PC-9 (cell line): ENCODE results near the gene TM9SF2. TPM values are rescaled to one million over a fixed set of nuclear protein-coding genes. Genes with fewer than 3 reads are reported as not detected.
"Not testable (repeated sequence)": the region's sequence is repeated elsewhere in the genome, so short reads cannot be mapped to it uniquely, and the experiment has no call there.

Experiments
- BruUV-seq: library from RNA; stranded (reverse); fragments of 400-500 nt; replicated peaks from 2 replicates; lab custom pipeline; 2021; lab: Mats Ljungman, UMichigan
- CTCF ChIA-PET: fragments of 300-600 bp; sonication (Branson Sonifier 250); formaldehyde crosslinking; loops from one replicate; lab custom pipeline; 2022; ENCODE audit warnings: antibody characterized with exemption; lab: Charles Lee
- POLR2A ChIA-PET: fragments of 300-600 bp; sonication (Branson Sonifier 250); formaldehyde crosslinking; loops from one replicate; lab custom pipeline; 2022; ENCODE audit warnings: antibody characterized with exemption; ENCODE audit not compliant: unreplicated experiment; lab: Charles Lee
- DNase-seq, 2 experiments: peaks; one replicate each; pipeline versions ENCODE4 v3.0.0 to v3.0.0-alpha.2; 2015 to 2022; ENCODE audit warnings: mixed read lengths in 1 of 2
- H2AFZ ChIP-seq: fragments of 200-600 bp; sonication (generic); 2 replicates; pipeline ENCODE4 v1.8.1; 2017; ENCODE audit warnings: antibody characterized with exemption
- H3F3A ChIP-seq: fragments of 200-600 bp; sonication (generic); 2 replicates; pipeline ENCODE4 v1.8.1; 2017; ENCODE audit warnings: antibody characterized with exemption, mild to moderate bottlenecking, low read depth; ENCODE audit not compliant: insufficient read depth
- H3K27ac ChIP-seq: fragments of 200-600 bp; sonication (generic); 2 replicates; pipeline ENCODE4 v1.6.1; 2016; ENCODE audit warnings: mixed run types
- H3K27me3 ChIP-seq: fragments of 200-600 bp; sonication (generic); 2 replicates; pipeline ENCODE4 v1.6.1; 2016; ENCODE audit warnings: low read depth, mixed run types; ENCODE audit not compliant: insufficient read depth
- H3K36me3 ChIP-seq: fragments of 200-600 bp; sonication (generic); 2 replicates; pipeline ENCODE4 v1.6.1; 2016; ENCODE audit warnings: low read depth, mixed run types
- H3K4me1 ChIP-seq: fragments of 200-600 bp; sonication (generic); replicated peaks from 2 replicates; pipeline ENCODE4 v1.6.1; 2016; ENCODE audit warnings: mixed run types; ENCODE audit not compliant: insufficient read depth
- H3K4me2 ChIP-seq: fragments of 200-600 bp; sonication (generic); 2 replicates; pipeline ENCODE4 v1.6.1; 2017; ENCODE audit warnings: mixed run types
- H3K4me3 ChIP-seq: fragments of 200-600 bp; sonication (generic); 2 replicates; pipeline ENCODE4 v1.6.1; 2016; ENCODE audit warnings: mixed run types
- H3K79me2 ChIP-seq: fragments of 200-600 bp; sonication (generic); 2 replicates; pipeline ENCODE4 v1.6.1; 2017; ENCODE audit warnings: low read depth, mixed run types
- H3K9me2 ChIP-seq: fragments of 200-600 bp; sonication (generic); 2 replicates; pipeline ENCODE4 v1.8.1; 2017; ENCODE audit warnings: mild to moderate bottlenecking; ENCODE audit not compliant: insufficient read depth
- H3K9me3 ChIP-seq: fragments of 200-600 bp; sonication (generic); 2 replicates; pipeline ENCODE4 v1.8.1; 2016; ENCODE audit warnings: low read depth; ENCODE audit not compliant: insufficient read depth
- H4K20me1 ChIP-seq: fragments of 200-600 bp; sonication (generic); 2 replicates; pipeline ENCODE4 v1.8.1; 2017; ENCODE audit not compliant: insufficient read depth
- CTCF ChIP-seq: fragments of 200-600 bp; sonication (generic); conservative IDR thresholded peaks from 2 replicates; pipeline ENCODE4 v1.6.1; 2017; ENCODE audit warnings: mixed run types, antibody characterized with exemption, mild to moderate bottlenecking, moderate library complexity
- EZH2 ChIP-seq: fragments of 200-600 bp; sonication (generic); IDR thresholded peaks from 2 replicates; pipeline ENCODE4 v1.8.0; 2017; ENCODE audit warnings: antibody characterized with exemption, low read depth
- intact Hi-C: fragments of 100-400 bp; cut with micrococcal nuclease; formaldehyde crosslinking; loops from one replicate; pipeline ENCODE4 v1.10.0; 2022; ENCODE audit not compliant: unreplicated experiment
- total RNA-seq: library from RNA; stranded (reverse); gene quantifications from 2 replicates; pipeline ENCODE4 v1.2.3, GENCODE V29; 2021

TM9SF2 gene
- total RNA-seq, 1 experiment from 2014 or later: 87.0 TPM

GRCh38 chr13:99486996-99487395, 14.3 kb upstream of the TM9SF2 start:
- no peaks in the 10 kb centered on the region for H3K36me3 ChIP-seq
- TF ChIP-seq CTCF (no peak), EZH2 (no peak)
- peaks cover 4% of the 10 kb centered on the region; the same call in 1 of the 2 replicates for H3K4me1 ChIP-seq
- no TSS peak for BruUV-seq
- H3K9me3 ChIP-seq: no peaks in the 10 kb centered on the region
- no peak overlapping the region for H3K4me2 ChIP-seq
- POLR2A ChIA-PET: no interaction called here
- no peaks in the 10 kb centered on the region for H3K27me3 ChIP-seq
- intact Hi-C loops: no loop called here
- H4K20me1 ChIP-seq: no peaks in the 10 kb centered on the region
- H2AFZ ChIP-seq: no peak overlapping the region
- CTCF ChIA-PET: no interaction called here
- no peak overlapping the region for H3K4me3 ChIP-seq
- no peak for DNase-seq
- no peaks in the 10 kb centered on the region for H3K9me2 ChIP-seq
- H3K79me2 ChIP-seq: no peaks in the 10 kb centered on the region
- no peak overlapping the region for H3K27ac ChIP-seq
- H3F3A ChIP-seq: no peaks in the 10 kb centered on the region

- intact Hi-C loops: no loop called here
- TF ChIP-seq CTCF (no peak), EZH2 (no peak)
- Histone ChIP-seq H3K27ac (no peak overlapping the region), H3F3A (no peaks in the 10 kb centered on the region), H3K79me2 (no peaks in the 10 kb centered on the region), H3K9me2 (no peaks in the 10 kb centered on the region), H3K4me2 (no peak overlapping the region), H3K9me3 (no peaks in the 10 kb centered on the region), H3K4me1 (peaks cover 4% of the 10 kb centered on the region; the same call in 1 of the 2 replicates), H3K27me3 (no peaks in the 10 kb centered on the region), H3K36me3 (no peaks in the 10 kb centered on the region), H3K4me3 (no peak overlapping the region), H4K20me1 (no peaks in the 10 kb centered on the region), H2AFZ (no peak overlapping the region)
- ChIA-PET POLR2A (no interaction called here), CTCF (no interaction called here)
- BruUV-seq: no TSS peak
- no peak for DNase-seq
These were observed 12.2 kb upstream of the TM9SF2 start for GRCh38 chr13:99489028-99489427.

GRCh38 chr13:99491750-99492149, 9.5 kb upstream of the TM9SF2 start:
- CTCF ChIA-PET, BruUV-seq, POLR2A ChIA-PET: not testable (repeated sequence)

More at GRCh38 chr13:99491750-99492149, 9.5 kb upstream of the TM9SF2 start:
- H3K9me3 ChIP-seq, H4K20me1 ChIP-seq, H3K79me2 ChIP-seq, H2AFZ ChIP-seq, H3K27me3 ChIP-seq, H3K4me3 ChIP-seq, DNase-seq, H3K27ac ChIP-seq, intact Hi-C loops, H3K36me3 ChIP-seq, H3K9me2 ChIP-seq, H3K4me2 ChIP-seq: not testable (repeated sequence)
- Histone ChIP-seq H3F3A (peaks cover 15% of the 10 kb centered on the region; the same call in 1 of the 2 replicates), H3K4me1 (peaks cover 11% of the 10 kb centered on the region)
